Coronary artery (tissue), 2 donors: ENCODE results near the gene HIPK2.

Experiments used
- DNase-seq: peaks from one replicate; pipeline ENCODE4 v3.0.0-alpha.2; 2017; ENCODE audit warnings: low spot score
- H3K27ac ChIP-seq, 2 donors: fragments of 200-600 bp; sonication (generic); one replicate each; pipeline ENCODE4 v1.5.1; 2016 to 2019
- H3K4me3 ChIP-seq: fragments of 200-600 bp; sonication (generic); 2 replicates; pipeline ENCODE4 v1.5.1; 2016; ENCODE audit warnings: mild to moderate bottlenecking, moderate library complexity
- TF ChIP-seq, protein P1 (sequence below): fragments of 200-600 bp; sonication (generic); IDR thresholded peaks from one replicate; pipeline ENCODE4 v1.5.1; 2019; ENCODE audit warnings: antibody characterized with exemption

Gene HIPK2

DNA sequence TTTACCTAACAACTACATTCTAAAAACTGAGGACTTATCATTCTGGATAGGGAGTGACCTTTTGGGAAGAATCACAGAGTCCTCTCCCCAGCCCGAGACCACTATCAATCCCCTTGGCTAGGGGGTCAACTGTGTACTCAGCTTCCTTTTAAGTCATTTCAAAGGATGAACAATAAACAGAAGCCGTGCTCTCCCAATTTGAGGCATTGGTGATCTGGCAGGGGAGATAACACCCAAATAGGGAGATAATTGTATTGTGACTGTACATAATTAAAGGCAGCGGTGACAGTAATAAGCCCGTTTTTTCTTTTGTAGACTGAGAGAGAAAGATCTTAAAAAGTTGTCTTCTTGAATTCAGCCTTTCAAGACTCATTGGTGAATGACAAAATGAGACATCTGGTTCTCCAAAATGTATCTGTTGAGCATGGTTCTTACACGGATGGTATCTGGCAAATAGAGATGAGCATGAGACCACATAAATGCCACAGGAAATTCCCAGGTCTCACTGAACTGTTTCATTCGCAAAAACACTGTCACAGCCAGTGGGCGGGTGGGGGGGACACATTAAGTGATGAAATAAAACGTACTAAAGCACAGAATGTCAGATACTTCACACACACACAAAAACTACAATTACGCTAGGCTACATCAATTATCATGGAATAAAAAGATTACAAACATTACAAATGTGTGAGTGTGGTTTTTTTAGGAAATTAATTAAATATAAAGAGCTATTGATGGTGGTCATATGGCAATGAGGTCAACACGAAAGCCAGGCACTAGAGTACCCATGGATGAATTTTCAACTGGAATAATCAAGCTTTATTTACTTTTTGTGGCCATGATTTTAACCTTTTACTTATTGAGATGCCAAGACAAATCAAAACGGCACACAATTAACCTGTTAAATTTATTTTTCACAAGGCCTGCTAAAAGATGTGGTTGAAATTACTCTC, 108.4 kb downstream of the HIPK2 start:
- DNase-seq, result no peak
- H3K27ac ChIP-seq, result no peak overlapping the region
- TF ChIP-seq, protein P1, sequence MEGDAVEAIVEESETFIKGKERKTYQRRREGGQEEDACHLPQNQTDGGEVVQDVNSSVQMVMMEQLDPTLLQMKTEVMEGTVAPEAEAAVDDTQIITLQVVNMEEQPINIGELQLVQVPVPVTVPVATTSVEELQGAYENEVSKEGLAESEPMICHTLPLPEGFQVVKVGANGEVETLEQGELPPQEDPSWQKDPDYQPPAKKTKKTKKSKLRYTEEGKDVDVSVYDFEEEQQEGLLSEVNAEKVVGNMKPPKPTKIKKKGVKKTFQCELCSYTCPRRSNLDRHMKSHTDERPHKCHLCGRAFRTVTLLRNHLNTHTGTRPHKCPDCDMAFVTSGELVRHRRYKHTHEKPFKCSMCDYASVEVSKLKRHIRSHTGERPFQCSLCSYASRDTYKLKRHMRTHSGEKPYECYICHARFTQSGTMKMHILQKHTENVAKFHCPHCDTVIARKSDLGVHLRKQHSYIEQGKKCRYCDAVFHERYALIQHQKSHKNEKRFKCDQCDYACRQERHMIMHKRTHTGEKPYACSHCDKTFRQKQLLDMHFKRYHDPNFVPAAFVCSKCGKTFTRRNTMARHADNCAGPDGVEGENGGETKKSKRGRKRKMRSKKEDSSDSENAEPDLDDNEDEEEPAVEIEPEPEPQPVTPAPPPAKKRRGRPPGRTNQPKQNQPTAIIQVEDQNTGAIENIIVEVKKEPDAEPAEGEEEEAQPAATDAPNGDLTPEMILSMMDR, result no peak
- H3K4me3 ChIP-seq, result no peak overlapping the region

DNA sequence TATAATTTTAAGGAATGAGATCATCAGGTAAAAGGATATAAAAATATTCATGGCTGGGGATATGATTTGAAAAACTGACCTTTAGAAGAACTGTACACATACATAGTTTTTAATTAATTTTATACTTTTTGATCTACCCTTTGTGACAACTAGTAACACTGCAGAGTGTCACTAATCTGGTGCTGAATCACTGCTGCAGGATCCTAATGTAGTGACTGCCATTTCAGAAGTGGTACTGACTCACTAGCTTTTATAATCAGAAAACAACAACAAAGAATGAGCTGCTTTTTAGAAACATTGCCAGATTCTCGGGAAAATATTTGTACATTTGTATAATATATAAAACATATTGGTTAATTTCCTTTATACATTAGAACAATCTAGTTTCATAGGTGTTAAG, 110.4 kb downstream of the HIPK2 start:
- no peak for DNase-seq
- TF ChIP-seq, protein P1, result no peak
- Histone ChIP-seq H3K4me3 (no peak overlapping the region), H3K27ac (no peak overlapping the region)

DNA sequence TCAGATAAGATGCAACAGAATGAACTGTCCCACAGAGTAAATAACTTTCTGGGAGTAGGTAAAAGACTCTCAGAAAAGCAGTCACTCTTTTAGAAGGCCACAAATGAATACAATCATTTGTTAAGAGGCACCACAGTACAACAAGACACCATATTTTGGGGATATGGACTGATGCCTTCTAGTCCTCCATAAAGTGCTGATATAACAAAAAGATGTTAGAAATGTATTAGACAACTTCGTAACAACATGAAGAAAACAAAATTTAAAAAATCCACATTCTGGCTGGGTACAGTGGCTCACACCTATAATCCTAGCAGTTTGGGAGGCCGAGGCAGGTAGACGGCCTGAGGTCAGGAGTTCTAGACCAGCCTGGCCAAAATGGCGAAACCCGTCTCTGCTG, 111.3 kb downstream of the HIPK2 start:
- TF ChIP-seq, protein P1, result no peak
- H3K27ac ChIP-seq, result no peak overlapping the region
- no peak overlapping the region for H3K4me3 ChIP-seq
- no peak for DNase-seq

DNA sequence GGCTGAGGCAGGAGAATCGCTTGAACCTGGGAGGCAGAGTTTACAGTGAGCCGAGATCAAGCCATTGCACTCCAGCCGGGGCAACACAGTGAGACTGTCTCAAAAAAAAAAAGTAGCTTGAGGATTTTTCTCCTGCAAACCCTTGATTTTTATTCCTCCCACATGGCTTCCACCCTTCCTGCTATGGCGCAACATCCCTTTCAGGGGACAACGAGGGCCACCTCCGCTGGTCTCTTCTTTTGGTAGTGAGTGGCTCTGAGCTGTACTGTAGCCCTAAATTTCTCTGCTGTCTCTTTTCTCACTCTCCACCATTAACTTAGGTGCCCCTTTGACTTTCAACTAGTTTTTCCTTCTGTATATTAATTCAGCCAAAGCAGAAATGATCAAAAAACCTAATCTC, 113.4 kb downstream of the HIPK2 start:
- Histone ChIP-seq H3K4me3 (no peak overlapping the region), H3K27ac (no peak overlapping the region)
- TF ChIP-seq, protein P1, result no peak
- DNase-seq, result no peak

DNA sequence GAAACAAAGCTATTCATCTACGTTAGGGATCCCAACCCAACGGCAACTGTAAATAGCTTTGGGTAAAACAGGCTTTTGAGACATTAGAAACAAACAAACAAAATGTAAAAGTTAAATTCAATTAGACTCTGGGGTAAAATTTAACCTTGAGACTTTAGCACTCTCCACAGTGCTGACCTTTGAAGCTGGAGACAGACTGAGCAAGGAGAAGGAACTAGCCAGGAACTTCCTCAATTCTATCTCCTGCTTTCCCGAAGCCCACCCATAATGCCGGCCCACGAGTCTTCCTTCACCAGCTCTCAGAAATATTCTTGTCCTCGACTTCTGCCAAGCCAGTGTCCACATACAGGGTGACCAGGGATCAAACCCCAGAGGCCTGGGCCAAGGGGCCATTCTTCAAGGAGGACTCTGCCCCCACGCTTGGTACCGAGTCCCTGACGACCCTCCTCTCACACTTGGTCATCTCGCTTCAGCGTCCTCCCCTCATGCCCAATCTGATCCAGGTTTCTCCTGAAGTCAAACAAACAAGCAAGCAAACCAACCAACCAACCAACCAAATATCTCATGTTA, 114.1 kb downstream of the HIPK2 start:
- TF ChIP-seq, protein P1, result no peak
- Histone ChIP-seq H3K4me3 (no peak overlapping the region), H3K27ac (no peak overlapping the region)
- DNase-seq, result no peak

DNA sequence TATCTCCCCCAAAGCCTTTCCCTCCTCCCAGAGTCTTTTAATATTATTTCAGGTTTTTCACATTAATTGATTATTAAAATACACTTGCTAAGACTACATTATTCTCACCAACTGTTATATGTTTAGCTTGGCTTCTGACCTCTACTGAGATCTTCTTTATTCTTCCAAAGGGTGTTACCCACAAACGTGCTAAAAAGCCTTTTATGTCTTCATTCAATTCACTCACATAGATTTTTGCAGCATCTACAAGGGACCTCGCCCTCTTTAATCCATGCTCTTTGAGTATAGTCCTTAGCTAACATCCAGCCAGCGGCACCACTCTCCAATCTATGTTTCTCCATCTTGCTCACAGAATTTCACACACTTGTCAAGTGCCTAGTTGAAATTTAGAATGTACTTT, 115.9 kb downstream of the HIPK2 start:
- H3K4me3 ChIP-seq, result no peak overlapping the region
- DNase-seq, result no peak
- no peak overlapping the region for H3K27ac ChIP-seq
- TF ChIP-seq, protein P1, result no peak

DNA sequence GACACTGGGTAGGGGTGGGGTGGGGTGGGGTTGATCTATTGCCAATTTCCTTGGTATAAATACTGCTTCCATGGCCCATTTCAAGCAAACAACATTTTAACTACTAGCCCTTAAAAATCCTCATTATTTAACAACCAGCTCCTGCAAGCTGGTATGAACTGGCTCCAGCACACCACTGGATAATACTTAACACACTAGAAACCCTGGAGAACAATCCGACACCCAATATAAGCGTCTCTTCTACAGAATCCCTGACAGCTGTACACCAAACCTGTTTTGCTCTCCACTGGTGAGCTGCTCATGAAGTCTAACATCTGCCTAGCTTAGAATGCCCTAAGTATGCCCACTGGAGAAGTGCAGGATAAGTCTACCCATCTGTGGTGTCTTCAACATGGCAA, 116.8 kb downstream of the HIPK2 start:
- TF ChIP-seq, protein P1, result no peak
- no peak for DNase-seq
- no peak overlapping the region for H3K4me3 ChIP-seq
- no peak overlapping the region for H3K27ac ChIP-seq
